ENCODE results near the gene PRDM5. TPM values are rescaled to one million over a fixed set of nuclear protein-coding genes. Genes with fewer than 3 reads are reported as not detected.

PRDM5 gene
- total and polyA plus RNA-seq, 2 donors, result 3.7 to 76.5 TPM

DNA sequence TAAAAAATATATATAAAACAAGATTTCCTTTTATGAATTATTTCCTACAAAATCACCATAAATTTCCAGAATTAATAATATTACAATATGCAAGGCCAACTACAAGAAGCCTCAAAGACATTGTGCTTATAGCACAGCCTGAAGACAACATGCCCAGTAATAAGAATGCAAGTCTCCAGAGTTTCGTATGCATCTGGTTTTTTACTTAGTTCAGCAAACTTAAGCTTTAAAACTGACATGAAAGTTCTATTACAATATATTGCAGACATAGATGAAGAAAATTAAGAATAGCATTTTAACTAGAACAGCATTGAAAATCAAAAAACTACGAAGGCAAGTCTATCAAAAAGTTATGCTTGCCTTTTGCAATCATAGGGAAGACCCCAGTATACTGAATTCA is 107.6 kb downstream of the PRDM5 start:
- Histone ChIP-seq H3K27ac (ENCODE audit: low read depth) (no peak overlapping the region), H3K4me3 (ENCODE audit: low read depth, low read length) (no peak overlapping the region), H3K36me3 (ENCODE audit: insufficient read depth) (no peaks in the 10 kb centered on the region), H3K4me1 (ENCODE audit: insufficient read depth) (no peaks in the 10 kb centered on the region)
- DNase-seq (ENCODE audit: extremely low spot score), result no peak
- WGBS, result 94% methylated on average over 2 of the region's 2 CpGs

DNA sequence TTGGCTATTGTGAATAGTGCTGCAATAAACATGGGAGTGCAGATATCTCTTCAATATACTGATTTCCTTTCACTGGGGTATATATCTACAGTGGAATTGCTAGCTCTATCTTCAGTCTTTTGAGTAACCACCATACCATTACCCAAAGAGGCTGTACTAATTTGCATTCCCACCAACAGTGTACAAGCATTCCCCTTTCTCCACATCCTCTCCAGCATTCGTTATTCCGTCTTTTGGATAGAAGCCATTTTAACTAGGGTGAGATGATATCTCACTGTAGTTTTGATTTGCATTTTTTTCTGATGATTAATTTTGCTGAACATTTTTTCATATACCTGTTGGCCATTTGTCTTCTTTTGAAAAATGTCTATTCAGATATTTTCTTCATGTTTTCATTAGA is 110.3 kb downstream of the PRDM5 start:
- WGBS, result 95% methylated on average over 2 of the region's 2 CpGs
- H3K4me3 ChIP-seq (ENCODE audit: low read depth, low read length), result no peak overlapping the region

DNA sequence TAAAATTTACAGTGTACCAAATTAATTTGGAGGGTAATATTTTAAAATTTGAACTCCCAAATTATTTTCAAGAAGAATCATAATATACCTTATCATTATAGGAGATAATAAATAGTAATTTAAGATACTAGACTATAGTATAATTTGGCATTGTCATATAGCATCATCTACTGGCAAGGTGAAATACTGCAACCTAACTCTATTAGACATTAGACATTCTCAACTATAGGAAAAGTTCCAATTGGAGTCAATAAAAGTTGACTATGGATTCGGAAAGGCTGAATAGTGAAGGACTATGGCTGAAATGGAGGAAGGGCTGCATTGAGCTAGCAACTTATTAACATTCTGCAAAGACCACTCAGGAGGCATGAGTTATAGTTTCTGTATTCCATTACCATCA is 113.0 kb downstream of the PRDM5 start:
- H3K27ac ChIP-seq (ENCODE audit: low read depth), result no peak overlapping the region
- H3K36me3 ChIP-seq (ENCODE audit: insufficient read depth), result peaks cover 3% of the 10 kb centered on the region
- H3K4me3 ChIP-seq (ENCODE audit: low read depth, low read length), result no peak overlapping the region
- H3K4me1 ChIP-seq (ENCODE audit: insufficient read depth), result no peaks in the 10 kb centered on the region
- WGBS, result 100% methylated on average over 1 of the region's 1 CpG
- DNase-seq (ENCODE audit: extremely low spot score), result no peak

More for the DNA sequence above, 110.3 kb downstream of the PRDM5 start:
- DNase-seq (ENCODE audit: extremely low spot score), result no peak
- Histone ChIP-seq H3K4me1 (ENCODE audit: insufficient read depth) (no peaks in the 10 kb centered on the region), H3K36me3 (ENCODE audit: insufficient read depth) (peaks cover 3% of the 10 kb centered on the region), H3K27ac (ENCODE audit: low read depth) (no peak overlapping the region)

DNA sequence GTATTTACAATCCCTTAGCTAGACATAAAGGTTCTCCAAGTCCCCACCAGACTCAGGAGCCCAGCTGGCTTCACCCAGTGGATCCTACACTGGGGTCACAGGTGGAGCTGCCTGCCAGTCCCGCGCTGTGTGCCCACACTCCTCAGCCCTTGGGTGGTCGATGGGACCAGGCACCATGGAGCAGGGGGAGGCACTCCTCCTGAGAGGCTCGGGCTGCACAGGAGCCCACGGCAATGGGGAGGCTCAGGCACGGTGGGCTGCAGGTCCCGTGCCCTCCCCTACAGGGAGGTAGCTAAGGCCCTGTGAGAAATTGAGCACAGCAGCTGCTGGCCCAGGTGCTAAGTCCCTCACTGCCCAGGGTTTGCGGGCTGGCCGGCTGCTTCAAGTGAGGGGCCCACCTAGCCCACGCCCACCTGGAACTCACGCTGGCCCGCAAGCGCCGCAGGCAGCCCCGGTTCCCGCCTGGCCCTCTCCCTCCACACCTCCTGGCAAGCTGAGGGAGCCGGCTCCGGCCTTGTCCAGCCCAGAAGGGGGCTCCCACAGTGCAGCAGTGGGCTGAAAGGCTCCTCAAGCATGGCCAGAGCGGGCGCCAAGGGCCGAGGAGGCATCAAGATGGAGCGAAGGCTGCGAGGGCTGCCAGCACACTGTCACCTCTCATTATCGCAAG is 113.9 kb downstream of the PRDM5 start:
- 98% methylated on average over 24 of the region's 24 CpGs for WGBS

DNA sequence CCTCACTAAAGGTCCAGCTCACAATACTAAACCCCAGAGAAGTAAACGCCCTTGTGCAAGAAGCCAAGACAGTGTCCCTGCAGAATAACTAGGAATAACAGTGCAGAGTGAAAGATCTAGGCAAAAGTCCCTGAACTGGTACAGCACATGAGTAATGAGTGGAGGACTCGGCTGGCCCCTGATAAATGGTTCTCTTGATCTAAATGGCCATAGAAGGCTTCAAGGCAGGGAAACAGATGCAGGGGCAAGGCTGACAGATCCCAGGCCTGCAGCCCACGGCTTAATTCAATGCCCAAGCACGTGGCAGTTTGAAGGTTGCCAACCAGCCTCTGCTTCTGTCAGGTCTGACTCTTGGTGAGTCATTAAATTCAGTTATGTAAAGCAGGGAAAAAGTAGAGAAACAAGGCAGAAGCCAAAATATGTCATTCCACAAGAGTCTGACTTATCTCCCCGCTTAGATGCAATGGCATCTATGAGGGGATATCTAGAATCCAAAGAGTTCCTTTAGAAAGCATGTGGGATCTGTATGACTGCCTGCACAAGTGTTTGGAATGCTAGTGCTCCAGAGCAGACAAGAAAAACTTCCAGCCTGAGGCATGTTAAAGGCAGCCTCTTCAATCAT is 121.3 kb downstream of the PRDM5 start:
- no peak overlapping the region for H3K27ac ChIP-seq (ENCODE audit: low read depth)
- no peak for DNase-seq (ENCODE audit: extremely low spot score)
- WGBS, result 49% methylated on average over 5 of the region's 5 CpGs

More for the DNA sequence above, 113.9 kb downstream of the PRDM5 start:
- H3K27ac ChIP-seq (ENCODE audit: low read depth), result no peak overlapping the region
- H3K4me1 ChIP-seq (ENCODE audit: insufficient read depth), result no peaks in the 10 kb centered on the region
- peaks cover 3% of the 10 kb centered on the region for H3K36me3 ChIP-seq (ENCODE audit: insufficient read depth)
- no peak overlapping the region for H3K4me3 ChIP-seq (ENCODE audit: low read depth, low read length)
- no peak for DNase-seq (ENCODE audit: extremely low spot score)

DNA sequence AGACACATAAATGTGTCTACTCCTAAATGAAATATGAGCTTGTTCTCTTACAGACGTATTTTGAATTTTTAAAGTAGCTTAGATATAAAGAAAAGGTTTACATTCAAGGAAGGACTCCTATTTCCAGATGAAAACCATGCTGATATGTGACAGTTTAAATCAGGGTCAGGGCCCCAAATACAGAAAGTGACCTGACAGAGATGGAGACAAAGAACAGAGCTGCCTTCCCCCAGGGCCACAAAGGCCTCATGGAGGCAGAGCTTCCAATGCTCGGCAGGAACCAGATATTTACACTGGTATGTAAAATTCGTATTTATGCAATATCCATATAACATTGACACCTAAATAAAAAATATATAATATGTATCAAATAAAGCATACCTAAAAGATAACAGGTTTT is 124.0 kb downstream of the PRDM5 start:
- H3K27ac ChIP-seq (ENCODE audit: low read depth), result no peak overlapping the region
- H3K4me3 ChIP-seq (ENCODE audit: low read depth, low read length), result no peak overlapping the region
- 88% methylated on average over 3 of the region's 3 CpGs for WGBS
- no peak for DNase-seq (ENCODE audit: extremely low spot score)
- no peaks in the 10 kb centered on the region for H3K36me3 ChIP-seq (ENCODE audit: insufficient read depth)
- no peaks in the 10 kb centered on the region for H3K4me1 ChIP-seq (ENCODE audit: insufficient read depth)

More for the DNA sequence above, 121.3 kb downstream of the PRDM5 start:
- Histone ChIP-seq H3K4me3 (ENCODE audit: low read depth, low read length) (no peak overlapping the region), H3K36me3 (ENCODE audit: insufficient read depth) (no peaks in the 10 kb centered on the region), H3K4me1 (ENCODE audit: insufficient read depth) (no peaks in the 10 kb centered on the region)

DNA sequence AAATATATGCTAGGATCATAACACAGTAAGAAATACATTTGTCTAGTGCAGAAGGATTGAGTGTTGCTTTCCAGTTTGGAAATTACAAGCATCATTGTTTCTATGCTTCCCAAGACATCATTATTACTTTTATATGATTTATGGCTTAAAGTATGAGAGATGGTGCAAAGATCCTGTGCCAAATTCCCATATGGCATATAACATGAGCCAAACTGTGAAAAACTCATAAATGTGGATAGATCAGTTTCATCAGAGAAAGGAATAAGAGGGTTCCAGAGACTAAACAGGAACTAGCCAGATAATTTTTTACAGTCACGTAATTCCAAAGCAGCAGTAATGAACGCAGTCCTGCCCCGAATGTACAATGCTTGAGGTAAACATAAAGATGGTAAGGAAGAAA is 126.3 kb downstream of the PRDM5 start:
- Histone ChIP-seq H3K4me1 (ENCODE audit: insufficient read depth) (no peaks in the 10 kb centered on the region), H3K27ac (ENCODE audit: low read depth) (no peak overlapping the region), H3K4me3 (ENCODE audit: low read depth, low read length) (no peak overlapping the region), H3K36me3 (ENCODE audit: insufficient read depth) (no peaks in the 10 kb centered on the region)
- WGBS, result 62% methylated on average over 3 of the region's 3 CpGs
- no peak for DNase-seq (ENCODE audit: extremely low spot score)

DNA sequence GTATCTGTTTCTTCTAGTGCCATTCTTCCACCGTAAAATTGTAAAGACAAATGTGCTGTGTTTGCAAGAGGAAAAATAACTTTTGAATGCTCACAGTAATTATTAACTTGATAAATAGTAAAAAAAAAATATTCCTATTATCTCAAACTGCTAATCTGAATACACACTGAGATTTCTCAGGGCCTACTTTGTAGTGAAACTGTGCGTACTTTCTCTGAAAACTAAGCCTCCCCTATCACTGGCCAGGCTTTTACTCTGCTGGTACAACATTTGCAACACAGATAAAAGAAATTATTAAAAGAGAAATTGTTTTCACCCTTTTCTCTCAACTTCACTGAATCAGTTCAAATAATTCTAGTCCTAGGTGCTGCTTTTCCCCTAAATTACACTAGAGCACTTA is 137.3 kb downstream of the PRDM5 start:
- DNase-seq (ENCODE audit: extremely low spot score), result no peak
- no peaks in the 10 kb centered on the region for H3K4me1 ChIP-seq (ENCODE audit: insufficient read depth)
- H3K4me3 ChIP-seq (ENCODE audit: low read depth, low read length), result no peak overlapping the region
- 97% methylated on average over 2 of the region's 2 CpGs for WGBS
- no peak overlapping the region for H3K27ac ChIP-seq (ENCODE audit: low read depth)
- no peaks in the 10 kb centered on the region for H3K36me3 ChIP-seq (ENCODE audit: insufficient read depth)

DNA sequence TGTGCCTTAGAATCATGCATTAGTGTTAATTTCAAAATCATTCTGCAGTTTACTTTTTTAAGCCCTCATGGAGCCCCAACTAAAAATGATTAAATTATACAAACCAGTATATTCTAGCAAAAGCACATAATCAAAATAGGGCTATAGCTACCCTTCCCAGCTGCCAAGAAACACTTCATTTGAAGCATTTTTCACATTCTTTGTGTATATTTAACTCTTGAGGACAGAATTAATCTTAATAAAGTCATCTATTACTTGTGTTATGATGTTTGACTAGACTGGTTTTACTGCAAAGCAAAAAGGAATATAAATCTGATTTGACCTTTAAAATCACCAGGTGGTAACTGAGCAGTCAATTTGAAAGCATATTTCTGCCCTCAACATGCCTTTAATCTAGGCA is 145.1 kb downstream of the PRDM5 start:
- Histone ChIP-seq H3K36me3 (ENCODE audit: insufficient read depth) (no peaks in the 10 kb centered on the region), H3K4me1 (ENCODE audit: insufficient read depth) (no peaks in the 10 kb centered on the region), H3K4me3 (ENCODE audit: low read depth, low read length) (no peak overlapping the region), H3K27ac (ENCODE audit: low read depth) (no peak overlapping the region)
- DNase-seq (ENCODE audit: extremely low spot score), result no peak

DNA sequence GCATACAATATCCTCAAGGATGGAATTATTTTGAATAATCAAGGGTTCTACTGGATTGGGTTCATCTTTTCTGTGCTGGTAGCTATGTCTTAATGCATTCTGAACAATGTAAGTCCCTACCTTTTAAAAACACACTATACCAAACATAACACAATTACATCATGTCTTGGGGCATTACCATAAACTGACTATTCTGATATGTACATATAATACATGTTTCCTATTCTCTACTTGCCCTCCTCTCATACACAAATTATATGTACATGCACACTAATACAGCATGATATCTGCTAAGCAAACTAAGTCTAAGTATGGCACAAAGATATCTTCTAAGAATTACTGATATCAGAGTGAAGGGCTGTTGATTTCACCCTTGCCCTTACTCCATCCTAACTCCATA is 147.1 kb downstream of the PRDM5 start:
- no peak overlapping the region for H3K27ac ChIP-seq (ENCODE audit: low read depth)
- no peak for DNase-seq (ENCODE audit: extremely low spot score)

DNA sequence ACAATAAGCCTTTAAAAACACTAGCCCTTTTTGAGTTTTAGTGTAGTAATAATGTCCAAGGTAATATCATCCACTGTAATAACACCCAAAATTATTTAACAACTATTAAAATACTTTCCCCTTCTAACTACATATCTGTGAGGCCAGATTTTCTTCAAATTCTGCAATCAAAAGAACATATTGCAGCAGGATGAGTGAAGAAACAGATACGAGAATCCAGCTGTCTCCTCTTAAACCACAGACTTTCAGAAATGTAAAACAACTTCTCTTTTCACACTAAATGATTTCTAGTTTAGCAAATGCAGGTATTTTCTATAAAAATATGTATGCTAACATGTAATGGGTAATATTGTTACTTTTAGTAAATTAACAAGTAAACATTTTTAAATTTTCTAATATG is 148.9 kb downstream of the PRDM5 start:
- no peak for DNase-seq (ENCODE audit: extremely low spot score)
- WGBS, result 70% methylated on average over 1 of the region's 1 CpG
- H3K27ac ChIP-seq (ENCODE audit: low read depth), result no peak overlapping the region
- H3K36me3 ChIP-seq (ENCODE audit: insufficient read depth), result no peaks in the 10 kb centered on the region
- H3K4me1 ChIP-seq (ENCODE audit: insufficient read depth), result no peaks in the 10 kb centered on the region
- H3K4me3 ChIP-seq (ENCODE audit: low read depth, low read length), result no peak overlapping the region

More for the DNA sequence above, 147.1 kb downstream of the PRDM5 start:
- no peaks in the 10 kb centered on the region for H3K4me1 ChIP-seq (ENCODE audit: insufficient read depth)
- H3K36me3 ChIP-seq (ENCODE audit: insufficient read depth), result no peaks in the 10 kb centered on the region
- H3K4me3 ChIP-seq (ENCODE audit: low read depth, low read length), result no peak overlapping the region

DNA sequence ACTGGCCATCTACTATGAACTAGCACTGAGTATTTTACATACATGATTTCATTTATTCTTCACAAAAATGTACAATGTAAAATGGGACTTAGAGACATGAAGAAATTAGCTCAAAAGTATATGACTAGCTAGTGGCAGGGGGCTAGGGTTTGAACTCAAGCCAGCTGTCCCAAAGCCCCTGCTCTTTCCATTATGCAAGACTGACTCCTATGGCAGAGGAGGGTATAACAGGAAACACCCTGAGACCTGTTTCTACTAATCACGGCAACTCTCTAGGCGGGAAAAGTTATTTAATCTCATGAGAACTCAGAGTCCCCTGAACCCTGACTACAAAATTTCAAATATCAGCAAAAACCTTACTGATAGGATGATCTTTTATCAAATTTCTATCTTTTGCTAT is 150.6 kb downstream of the PRDM5 start:
- no peak overlapping the region for H3K4me3 ChIP-seq (ENCODE audit: low read depth, low read length)
- 97% methylated on average over 2 of the region's 2 CpGs for WGBS
- no peak for DNase-seq (ENCODE audit: extremely low spot score)
- H3K4me1 ChIP-seq (ENCODE audit: insufficient read depth), result no peaks in the 10 kb centered on the region
- H3K36me3 ChIP-seq (ENCODE audit: insufficient read depth), result no peaks in the 10 kb centered on the region
- H3K27ac ChIP-seq (ENCODE audit: low read depth), result no peak overlapping the region

DNA sequence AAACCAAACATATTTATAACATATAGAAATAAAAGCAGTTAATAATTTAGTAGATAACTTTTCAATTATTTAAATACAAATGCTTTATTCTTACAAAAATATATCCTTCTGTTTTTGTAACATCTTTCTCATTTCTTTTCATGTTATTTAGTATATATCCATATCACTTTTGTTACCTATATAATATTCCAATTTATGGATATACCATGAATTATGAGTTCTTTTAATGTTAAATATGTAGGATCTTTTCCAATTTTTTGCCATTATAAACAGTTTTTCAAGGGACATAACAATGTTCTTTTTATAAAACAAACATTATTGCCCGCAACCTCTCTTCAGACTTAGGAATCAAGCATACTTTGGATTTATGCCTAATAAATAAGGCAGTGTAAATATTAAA is 151.6 kb downstream of the PRDM5 start:
- WGBS, result 98% methylated on average over 1 of the region's 1 CpG
- no peaks in the 10 kb centered on the region for H3K4me1 ChIP-seq (ENCODE audit: insufficient read depth)
- no peaks in the 10 kb centered on the region for H3K36me3 ChIP-seq (ENCODE audit: insufficient read depth)
- no peak overlapping the region for H3K4me3 ChIP-seq (ENCODE audit: low read depth, low read length)
- no peak for DNase-seq (ENCODE audit: extremely low spot score)
- no peak overlapping the region for H3K27ac ChIP-seq (ENCODE audit: low read depth)

DNA sequence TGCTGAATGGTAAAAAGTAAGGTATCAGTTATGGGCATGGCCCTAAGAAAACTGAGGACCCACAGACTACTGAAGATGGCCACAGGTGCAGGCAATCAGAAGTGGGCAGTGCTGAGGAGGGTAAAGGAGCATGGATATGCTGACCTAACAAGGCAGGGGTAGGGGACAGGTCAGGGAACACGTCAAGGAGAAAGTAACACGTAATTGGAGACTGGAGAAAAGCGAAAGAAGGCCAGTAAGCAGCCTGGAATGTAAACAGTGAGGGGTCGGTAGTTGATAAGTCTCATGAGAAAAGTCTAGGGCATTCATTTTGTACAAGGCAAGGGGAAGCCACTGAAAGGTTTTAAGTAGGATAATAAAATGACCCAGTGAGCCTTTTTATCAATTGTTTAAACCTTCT is 153.3 kb downstream of the PRDM5 start:
- 8% methylated on average over 4 of the region's 4 CpGs for WGBS

More for the DNA sequence above, 153.3 kb downstream of the PRDM5 start:
- H3K4me3 ChIP-seq (ENCODE audit: low read depth, low read length), result no peak overlapping the region
- H3K4me1 ChIP-seq (ENCODE audit: insufficient read depth), result no peaks in the 10 kb centered on the region
- no peak overlapping the region for H3K27ac ChIP-seq (ENCODE audit: low read depth)
- no peaks in the 10 kb centered on the region for H3K36me3 ChIP-seq (ENCODE audit: insufficient read depth)
- DNase-seq (ENCODE audit: extremely low spot score), result no peak
